HCT116 (cell line): ENCODE results near the gene NUP210. TPM values are rescaled to one million over a fixed set of nuclear protein-coding genes. Genes with fewer than 3 reads are reported as not detected.

Experiments
- ATAC-seq: fragments of 200-7000 bp; cut with Tn5 transposase; 2 replicates; pipeline ENCODE4 v1.9.1; 2020; ENCODE audit warnings: mild to moderate bottlenecking, moderate library complexity
- BruUV-seq: library from RNA; stranded (reverse); fragments of 400-500 nt; replicated peaks from 2 replicates; lab custom pipeline; 2021; lab: Mats Ljungman, UMichigan
- CTCF ChIA-PET: fragments of 300-600 bp; sonication (Branson Sonifier 250); formaldehyde crosslinking; loops from one replicate; lab custom pipeline; 2021; ENCODE audit warnings: antibody characterized with exemption; lab: Charles Lee
- POLR2A ChIA-PET: fragments of 300-600, 350-600 bp; sonication (Branson Sonifier 250); formaldehyde crosslinking; loops from one replicate; lab custom pipeline; 2021; ENCODE audit warnings: antibody characterized with exemption; lab: Charles Lee
- RAD21 ChIA-PET, 2 experiments: fragments of 300-600 bp; sonication (Branson Sonifier 250); formaldehyde crosslinking; loops; one replicate each; lab custom pipeline; 2023; ENCODE audit warnings: low total read pairs in 2 of 2; ENCODE audit not compliant: uncharacterized antibody in 2 of 2, unreplicated experiment in 2 of 2, low non-redundant PET in 1 of 2; lab: Charles Lee
- DNase-seq: peaks from one replicate; pipeline ENCODE4 v3.0.0-alpha.2; 2010; ENCODE audit warnings: low read depth, low spot score
- H2AFZ ChIP-seq: fragments of 200-600 bp; shearing (Covaris generic), sonication (generic); 2 replicates; pipeline ENCODE4 v1.6.1; 2017; ENCODE audit warnings: low read depth, mixed run types, mixed read lengths, antibody characterized with exemption, low read length; ENCODE audit not compliant: poor library complexity, severe bottlenecking
- H3K27ac ChIP-seq: 2 replicates; pipeline ENCODE4 v1.5.1; 2012; ENCODE audit warnings: low read depth, low read length
- H3K27me3 ChIP-seq: fragments of 200-600 bp; sonication (generic); 2 replicates; pipeline ENCODE4 v1.6.1; 2016; ENCODE audit warnings: mixed run types, low read length, mixed read lengths; ENCODE audit not compliant: insufficient read depth
- H3K36me3 ChIP-seq, 2 experiments: fragments of 200-500 bp in 1 of 2; fragments of 200-600 bp in 1 of 2; sonication (Bioruptor generic) in 1 of 2; sonication (generic) in 1 of 2; 2 replicates each; pipeline versions ENCODE4 v1.5.1 to v1.6.1; 2014 to 2016; ENCODE audit warnings: low read length in 2 of 2, inconsistent platforms in 1 of 2, mixed read lengths in 1 of 2, mixed run types in 1 of 2; ENCODE audit not compliant: insufficient read depth in 2 of 2, control insufficient read depth in 1 of 2
- H3K4me1 ChIP-seq, 2 experiments: fragments of 200-600 bp in 1 of 2; sonication (generic) in 1 of 2; 2 replicates each; pipeline versions ENCODE4 v1.5.1 to v1.6.1; 2012 to 2017; ENCODE audit warnings: low read length in 2 of 2, inconsistent platforms in 1 of 2, mild to moderate bottlenecking in 1 of 2, mixed read lengths in 1 of 2, mixed run types in 1 of 2, moderate library complexity in 1 of 2; ENCODE audit not compliant: insufficient read depth in 2 of 2, control insufficient read depth in 1 of 2
- H3K4me2 ChIP-seq: fragments of 200-600 bp; sonication (generic); 2 replicates; pipeline ENCODE4 v1.6.1; 2017; ENCODE audit warnings: mixed run types, low read length, mixed read lengths
- H3K4me3 ChIP-seq, 2 experiments: fragments of 200-600 bp in 1 of 2; sonication (generic) in 1 of 2; replicated peaks in 1 of 2; 2 replicates each; pipeline ENCODE4 v1.5.1; 2011 to 2016; ENCODE audit warnings: low read length in 2 of 2, control low read depth in 1 of 2, low read depth in 1 of 2, mild to moderate bottlenecking in 1 of 2, mixed read lengths in 1 of 2, mixed run types in 1 of 2
- H3K79me2 ChIP-seq: fragments of 200-600 bp; sonication (generic); 2 replicates; pipeline ENCODE4 v1.6.1; 2017; ENCODE audit warnings: mild to moderate bottlenecking, mixed run types, low read length, moderate library complexity, mixed read lengths; ENCODE audit not compliant: insufficient read depth
- H3K9ac ChIP-seq: fragments of 200-600 bp; sonication (generic); 2 replicates; pipeline ENCODE4 v1.6.1; 2016; ENCODE audit warnings: low read length, mixed read lengths
- H3K9me2 ChIP-seq: fragments of 200-600 bp; sonication (generic), shearing (Covaris generic); 2 replicates; pipeline ENCODE4 v1.6.1; 2017; ENCODE audit warnings: mixed run types, mild to moderate bottlenecking, moderate library complexity; ENCODE audit not compliant: insufficient read depth
- H3K9me3 ChIP-seq, 2 experiments: fragments of 200-500 bp in 1 of 2; fragments of 200-600 bp in 1 of 2; sonication (Bioruptor generic) in 1 of 2; sonication (generic) in 1 of 2; 2 replicates each; pipeline ENCODE4 v1.6.1; 2014 to 2017; ENCODE audit warnings: low read length in 2 of 2, mixed read lengths in 2 of 2, inconsistent platforms in 1 of 2, low read depth in 1 of 2, mild to moderate bottlenecking in 1 of 2, mixed run types in 1 of 2, moderate library complexity in 1 of 2; ENCODE audit not compliant: control insufficient read depth in 1 of 2, insufficient read depth in 1 of 2
- H4K20me1 ChIP-seq: fragments of 200-600 bp; sonication (generic), shearing (Covaris generic); 2 replicates; pipeline ENCODE4 v1.6.1; 2017; ENCODE audit warnings: mixed run types, mild to moderate bottlenecking, moderate library complexity; ENCODE audit not compliant: insufficient read depth
- EGR1 ChIP-seq: IDR thresholded peaks from 2 replicates; pipeline ENCODE4 v1.6.1; 2012; ENCODE audit warnings: low read depth
- EZH2 ChIP-seq: fragments of 200-600 bp; sonication (generic); IDR thresholded peaks from 2 replicates; pipeline ENCODE4 v1.6.1; 2017; ENCODE audit warnings: antibody characterized with exemption, mixed run types
- EZH2phosphoT487 ChIP-seq: fragments of 200-600 bp; IDR thresholded peaks from 2 replicates; pipeline ENCODE4 v1.6.1; 2018; ENCODE audit warnings: antibody characterized with exemption, borderline replicate concordance
- POLR2A ChIP-seq: IDR thresholded peaks from 2 replicates; pipeline ENCODE4 v1.7.0; 2011; ENCODE audit warnings: borderline replicate concordance; ENCODE audit not compliant: insufficient read depth, insufficient read length; ENCODE audit errors: extremely low read depth
- RAD21 ChIP-seq: IDR thresholded peaks from 2 replicates; pipeline ENCODE4 v1.6.1; 2012; ENCODE audit warnings: low read depth, mild to moderate bottlenecking
- SRF ChIP-seq: IDR thresholded peaks from 2 replicates; pipeline ENCODE4 v1.6.1; 2012; ENCODE audit warnings: low read depth
- TCF7L2 ChIP-seq: IDR thresholded peaks from 2 replicates; pipeline ENCODE4 v1.7.0; 2011; ENCODE audit warnings: borderline replicate concordance, inconsistent platforms; ENCODE audit not compliant: insufficient read depth, insufficient read length; ENCODE audit errors: extremely low read depth
- intact Hi-C: fragments of 100-400 bp; cut with micrococcal nuclease; formaldehyde crosslinking; loops from 2 replicates; pipeline ENCODE4 v1.10.0; 2022
- total RNA-seq: library from RNA; stranded (reverse); gene quantifications from one replicate; pipeline ENCODE4 v1.2.1, GENCODE V29; 2021; ENCODE audit not compliant: unreplicated experiment
- TF ChIP-seq, protein P1 (sequence below): IDR thresholded peaks from 2 replicates; pipeline ENCODE4 v1.6.1; 2012; ENCODE audit warnings: low read depth

NUP210 gene
- total RNA-seq, 1 experiment from 2014 or later = 74.9 TPM

- Histone ChIP-seq H3K9me3 (peaks cover 7 to 13% of the 10 kb centered on the region in 2 experiments; a peak in 2 of 4 replicates), H2AFZ (no peak overlapping the region), H3K4me1 (peaks cover 0 to 5% of the 10 kb centered on the region in 2 experiments; a peak in 2 of 4 replicates), H3K9ac (no peak overlapping the region), H3K36me3 (no peaks in the 10 kb centered on the region), H4K20me1 (no peaks in the 10 kb centered on the region), H3K9me2 (no peaks in the 10 kb centered on the region), H3K4me2 (no peak overlapping the region), H3K27ac (no peak overlapping the region), H3K4me3 (no peak overlapping the region), H3K27me3 (no peaks in the 10 kb centered on the region), H3K79me2 (no peaks in the 10 kb centered on the region)
- no peak for DNase-seq
- ChIA-PET RAD21 (no interaction called here), POLR2A (no interaction called here), CTCF (no interaction called here)
- intact Hi-C loops = no loop called here
- no TSS peak for BruUV-seq
- ATAC-seq = no peak
- TF ChIP-seq EZH2phosphoT487 = no peak
- no peak for TF ChIP-seq EZH2
- TF ChIP-seq EGR1 = no peak
- TF ChIP-seq POLR2A = no peak
- no peak for TF ChIP-seq TCF7L2
- TF ChIP-seq SRF = no peak
- no peak for TF ChIP-seq RAD21
- TF ChIP-seq, protein P1, sequence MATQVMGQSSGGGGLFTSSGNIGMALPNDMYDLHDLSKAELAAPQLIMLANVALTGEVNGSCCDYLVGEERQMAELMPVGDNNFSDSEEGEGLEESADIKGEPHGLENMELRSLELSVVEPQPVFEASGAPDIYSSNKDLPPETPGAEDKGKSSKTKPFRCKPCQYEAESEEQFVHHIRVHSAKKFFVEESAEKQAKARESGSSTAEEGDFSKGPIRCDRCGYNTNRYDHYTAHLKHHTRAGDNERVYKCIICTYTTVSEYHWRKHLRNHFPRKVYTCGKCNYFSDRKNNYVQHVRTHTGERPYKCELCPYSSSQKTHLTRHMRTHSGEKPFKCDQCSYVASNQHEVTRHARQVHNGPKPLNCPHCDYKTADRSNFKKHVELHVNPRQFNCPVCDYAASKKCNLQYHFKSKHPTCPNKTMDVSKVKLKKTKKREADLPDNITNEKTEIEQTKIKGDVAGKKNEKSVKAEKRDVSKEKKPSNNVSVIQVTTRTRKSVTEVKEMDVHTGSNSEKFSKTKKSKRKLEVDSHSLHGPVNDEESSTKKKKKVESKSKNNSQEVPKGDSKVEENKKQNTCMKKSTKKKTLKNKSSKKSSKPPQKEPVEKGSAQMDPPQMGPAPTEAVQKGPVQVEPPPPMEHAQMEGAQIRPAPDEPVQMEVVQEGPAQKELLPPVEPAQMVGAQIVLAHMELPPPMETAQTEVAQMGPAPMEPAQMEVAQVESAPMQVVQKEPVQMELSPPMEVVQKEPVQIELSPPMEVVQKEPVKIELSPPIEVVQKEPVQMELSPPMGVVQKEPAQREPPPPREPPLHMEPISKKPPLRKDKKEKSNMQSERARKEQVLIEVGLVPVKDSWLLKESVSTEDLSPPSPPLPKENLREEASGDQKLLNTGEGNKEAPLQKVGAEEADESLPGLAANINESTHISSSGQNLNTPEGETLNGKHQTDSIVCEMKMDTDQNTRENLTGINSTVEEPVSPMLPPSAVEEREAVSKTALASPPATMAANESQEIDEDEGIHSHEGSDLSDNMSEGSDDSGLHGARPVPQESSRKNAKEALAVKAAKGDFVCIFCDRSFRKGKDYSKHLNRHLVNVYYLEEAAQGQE = no peak
These were observed 133.2 kb downstream of the NUP210 start for GRCh38 chr3:13286873-13287272.
